SH-SY5Y (cell line): Measurements from ENCODE around the gene MCTP2.

Experiments
- GATA2 ChIP-seq: IDR thresholded peaks from 2 replicates; pipeline ENCODE4 v1.6.1; 2011; ENCODE audit warnings: mild to moderate bottlenecking, low read depth, low read length
- GATA3 ChIP-seq: IDR thresholded peaks from 2 replicates; pipeline ENCODE4 v1.6.1; 2011; ENCODE audit warnings: low read depth, mild to moderate bottlenecking, low read length, moderate library complexity

MCTP2 gene

DNA sequence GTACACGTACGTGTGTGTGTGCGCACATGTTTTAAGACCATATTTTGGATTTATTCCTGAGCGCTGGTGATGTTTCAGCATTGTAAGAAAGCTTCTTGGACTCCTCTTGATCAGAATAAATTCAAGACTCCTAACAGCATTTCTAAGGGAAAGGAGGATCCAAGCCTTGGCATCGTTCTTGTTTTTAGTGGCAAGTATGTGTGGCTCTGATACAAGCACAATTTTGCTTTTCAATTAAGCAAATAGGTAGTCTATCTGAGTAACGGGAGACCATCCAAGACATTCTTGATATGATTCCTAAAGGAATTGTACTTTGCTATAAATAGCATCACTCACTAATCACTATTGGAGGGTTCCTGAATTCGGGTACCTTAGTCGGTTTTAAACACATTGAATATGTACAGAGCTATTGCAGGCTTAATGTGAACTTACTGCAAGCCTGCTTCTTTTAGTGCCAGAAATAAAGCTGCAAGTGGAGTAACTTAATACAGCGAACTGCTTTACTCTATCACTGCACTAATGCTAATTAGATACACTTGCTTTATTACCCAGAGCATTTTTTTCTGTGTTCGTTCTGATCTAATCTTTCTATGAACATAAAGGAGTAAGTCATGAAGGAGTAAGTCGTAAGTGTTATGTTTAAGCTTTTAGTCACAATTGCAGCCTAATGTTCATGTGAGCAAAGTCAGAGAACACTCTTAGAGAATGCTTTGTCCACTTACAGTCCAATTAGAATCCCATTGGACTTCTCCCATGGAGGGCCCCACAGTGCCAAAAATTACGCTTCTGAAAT, 186.3 kb downstream of the MCTP2 start:
- TF ChIP-seq GATA2 (no peak), GATA3 (no peak)

GRCh38 chr15:94421706-94422105, 190.3 kb downstream of the MCTP2 start:
- TF ChIP-seq GATA3 (no peak), GATA2 (no peak)

DNA sequence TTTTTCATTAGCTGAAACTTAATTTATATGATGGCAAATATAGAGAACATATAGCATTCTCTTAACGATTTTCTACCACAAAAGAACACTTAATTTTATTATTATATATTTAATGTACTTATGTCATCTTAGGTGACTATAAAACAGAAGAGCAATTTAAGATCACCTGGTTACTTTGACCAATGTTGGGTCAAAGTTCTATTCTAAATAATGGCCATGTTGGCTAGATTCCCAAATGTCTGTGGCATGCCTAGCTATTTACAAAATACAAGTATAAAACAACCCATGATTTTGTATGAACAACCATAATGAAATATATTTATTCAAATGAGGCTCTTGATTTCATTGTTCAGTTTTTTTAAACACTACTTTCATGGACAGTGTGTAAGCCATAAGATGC, 200.9 kb downstream of the MCTP2 start:
- TF ChIP-seq GATA2 (no peak), GATA3 (no peak)

DNA sequence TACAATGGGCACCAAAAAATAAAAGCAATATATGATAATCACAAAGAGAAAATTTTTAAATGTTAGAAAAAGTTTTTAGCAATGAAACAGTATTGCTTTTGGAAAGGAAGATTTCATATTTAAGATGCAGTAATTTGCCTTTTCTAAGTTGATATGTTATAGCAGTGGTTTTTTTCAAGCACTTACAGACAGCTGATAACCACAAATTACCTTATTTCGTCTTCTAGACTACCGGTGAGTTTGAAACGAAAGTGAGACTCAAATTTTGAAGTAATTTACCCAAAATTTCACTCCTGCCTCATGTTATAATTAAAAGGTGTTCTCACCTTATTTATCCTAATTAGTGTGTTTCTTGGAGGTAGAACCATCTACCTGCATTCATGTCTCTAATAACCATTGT, 207.8 kb downstream of the MCTP2 start:
- TF ChIP-seq GATA2 (no peak), GATA3 (no peak)

- no peak for TF ChIP-seq GATA3
- TF ChIP-seq GATA2: no peak
These were observed 210.4 kb downstream of the MCTP2 start for GRCh38 chr15:94441760-94442159.

- TF ChIP-seq GATA2: no peak
- no peak for TF ChIP-seq GATA3
These were observed 211.1 kb downstream of the MCTP2 start for GRCh38 chr15:94442480-94442879.

GRCh38 chr15:94443186-94443585, 211.8 kb downstream of the MCTP2 start:
- no peak for TF ChIP-seq GATA2
- no peak for TF ChIP-seq GATA3

GRCh38 chr15:94445566-94446160, 214.3 kb downstream of the MCTP2 start:
- no peak for TF ChIP-seq GATA3
- TF ChIP-seq GATA2: no peak

DNA sequence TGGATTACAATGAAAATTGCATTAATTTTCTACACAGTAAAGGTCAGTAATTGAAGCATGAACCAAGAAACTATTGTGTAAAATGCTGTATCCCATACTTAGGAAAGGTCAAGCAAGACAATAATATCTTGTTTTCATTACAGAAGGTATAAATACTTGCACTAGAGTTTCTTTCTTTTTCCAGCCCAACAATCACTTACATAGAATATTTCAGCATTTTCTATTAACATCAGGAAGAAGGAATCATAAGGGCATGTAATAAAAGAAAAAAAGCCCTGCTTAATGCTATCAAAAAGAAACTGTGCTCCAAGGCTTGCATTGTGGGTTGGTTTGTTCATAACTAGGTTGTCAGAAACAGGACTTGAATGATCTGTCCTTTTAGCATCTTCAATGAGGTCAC, 215.1 kb downstream of the MCTP2 start:
- no peak for TF ChIP-seq GATA2
- no peak for TF ChIP-seq GATA3

GRCh38 chr15:94451466-94451865, 220.1 kb downstream of the MCTP2 start:
- TF ChIP-seq GATA2 (no peak), GATA3 (no peak)

- no peak for TF ChIP-seq GATA2
- TF ChIP-seq GATA3: no peak
These were observed 222.0 kb downstream of the MCTP2 start for GRCh38 chr15:94453227-94453988.

DNA sequence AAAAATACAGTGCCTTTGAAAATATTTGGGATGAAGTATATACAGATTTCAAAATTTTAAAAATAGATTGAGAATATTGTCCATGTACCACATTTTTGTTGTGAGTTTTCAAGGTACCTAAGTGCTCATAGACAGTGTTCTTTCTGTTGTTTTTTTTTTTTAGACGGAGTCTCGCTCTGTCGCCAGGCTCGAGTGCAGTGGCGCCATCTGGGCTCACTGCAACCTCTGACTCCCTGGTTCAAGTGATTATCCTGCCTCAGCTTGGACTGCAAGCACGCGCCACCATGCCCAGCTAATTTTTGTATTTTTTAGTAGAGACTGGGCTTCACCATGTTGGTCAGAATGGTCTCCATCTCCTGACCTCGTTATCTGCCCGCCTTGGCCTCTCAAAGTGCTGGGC, 223.9 kb downstream of the MCTP2 start:
- TF ChIP-seq GATA2 (no peak), GATA3 (no peak)

GRCh38 chr15:94456226-94456625, 224.9 kb downstream of the MCTP2 start:
- TF ChIP-seq GATA3: no peak
- no peak for TF ChIP-seq GATA2

DNA sequence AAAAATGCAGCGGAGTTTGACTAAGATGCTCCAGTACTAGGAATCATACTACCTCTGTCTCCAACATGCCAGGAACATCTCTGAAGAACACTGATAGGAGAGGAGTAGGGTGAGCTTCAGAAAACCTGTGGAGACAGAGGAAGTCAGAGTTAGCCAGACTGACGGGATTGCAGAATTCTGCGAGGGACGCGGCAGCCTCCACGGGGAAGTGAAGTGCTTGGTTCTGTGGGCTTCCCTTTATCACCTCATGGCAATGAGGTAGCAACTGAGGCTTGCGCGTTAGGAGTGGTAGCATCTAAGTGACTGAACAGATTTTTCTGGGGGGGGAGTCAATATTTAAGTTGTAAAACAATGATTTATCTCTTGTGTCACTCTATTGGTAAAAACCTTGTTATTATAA, 226.3 kb downstream of the MCTP2 start:
- TF ChIP-seq GATA3 (no peak), GATA2 (no peak)
